Liver (tissue), 3 donors: ENCODE results near the gene HCN3.
"Not testable (repeated sequence)": the region's sequence is repeated elsewhere in the genome, so short reads cannot be mapped to it uniquely, and the experiment has no call there.

Experiments
- EGR1 ChIP-seq, 2 donors: IDR thresholded peaks; 2 replicates each; pipeline ENCODE4 v1.6.1; 2016 to 2018; ENCODE audit warnings: antibody characterized with exemption in 2 of 2, low read depth in 2 of 2
- FOXA1 ChIP-seq: IDR thresholded peaks from 2 replicates; pipeline ENCODE4 v1.6.1; 2016; ENCODE audit warnings: antibody characterized with exemption
- GABPA ChIP-seq, 2 donors: IDR thresholded peaks in 1 of 2; conservative IDR thresholded peaks in 1 of 2; 2 replicates each; pipeline ENCODE4 v1.6.1; 2016; ENCODE audit warnings: antibody characterized with exemption in 2 of 2, mild to moderate bottlenecking in 1 of 2, moderate library complexity in 1 of 2
- JUND ChIP-seq, 2 donors: IDR thresholded peaks; 2 replicates each; pipeline ENCODE4 v1.6.1; 2016; ENCODE audit warnings: antibody characterized with exemption in 2 of 2
- NR2F2 ChIP-seq: IDR thresholded peaks from 2 replicates; pipeline ENCODE4 v1.6.1; 2016; ENCODE audit warnings: antibody characterized with exemption
- RAD21 ChIP-seq, 2 donors: IDR thresholded peaks; 2 replicates each; pipeline ENCODE4 v1.6.1; 2016; ENCODE audit warnings: antibody characterized with exemption in 2 of 2, mild to moderate bottlenecking in 2 of 2
- SP1 ChIP-seq: IDR thresholded peaks from 2 replicates; pipeline ENCODE4 v1.6.1; 2018; ENCODE audit warnings: antibody characterized with exemption, mild to moderate bottlenecking
- TAF1 ChIP-seq: conservative IDR thresholded peaks from 2 replicates; pipeline ENCODE4 v1.6.1; 2016; ENCODE audit warnings: antibody characterized with exemption, mild to moderate bottlenecking
- YY1 ChIP-seq: IDR thresholded peaks from 2 replicates; pipeline ENCODE4 v1.6.1; 2016; ENCODE audit warnings: antibody characterized with exemption, mild to moderate bottlenecking
- TF ChIP-seq, protein P1 (sequence below): fragments of 150-350 bp; IDR thresholded peaks from 2 replicates; pipeline ENCODE4 v1.5.1; 2017; ENCODE audit warnings: improper control_type of control experiment, low read depth, low read length; ENCODE audit not compliant: missing input control
- TF ChIP-seq, protein P2 (sequence below): IDR thresholded peaks from 2 replicates; pipeline ENCODE4 v1.6.1; 2016; ENCODE audit warnings: antibody characterized with exemption, mild to moderate bottlenecking
- TF ChIP-seq, protein P3 (sequence below): IDR thresholded peaks from 2 replicates; pipeline ENCODE4 v1.6.1; 2016; ENCODE audit warnings: antibody characterized with exemption
- TF ChIP-seq, protein P4 (sequence below): IDR thresholded peaks from 2 replicates; pipeline ENCODE4 v1.6.1; 2016; ENCODE audit warnings: antibody characterized with exemption
- TF ChIP-seq, protein P5 (sequence below): IDR thresholded peaks from 2 replicates; pipeline ENCODE4 v1.6.1; 2016; ENCODE audit warnings: antibody characterized with exemption
- donor health status: healthy.
- donor health status: healthy.

DNA sequence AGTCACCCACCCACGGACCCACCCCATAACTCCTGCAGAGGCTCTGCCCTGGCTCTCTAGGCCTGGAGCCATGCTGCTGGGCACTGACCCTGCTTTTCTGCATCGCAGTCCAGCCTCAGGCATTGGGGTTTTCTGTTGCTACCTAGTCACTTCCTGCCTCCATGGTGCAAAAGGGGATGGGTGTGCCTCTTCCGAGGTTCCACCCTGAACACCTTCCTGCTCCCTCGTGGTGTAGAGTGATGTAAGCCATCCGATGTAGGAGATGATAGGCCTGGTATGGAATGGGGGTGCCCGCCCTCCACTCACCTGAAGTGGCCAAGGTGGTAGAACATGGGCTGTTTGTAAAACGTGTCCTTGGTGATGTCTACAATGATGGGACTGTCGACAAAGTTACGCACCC lies 41.9 kb upstream of the HCN3 start:
- TF ChIP-seq, protein P1, sequence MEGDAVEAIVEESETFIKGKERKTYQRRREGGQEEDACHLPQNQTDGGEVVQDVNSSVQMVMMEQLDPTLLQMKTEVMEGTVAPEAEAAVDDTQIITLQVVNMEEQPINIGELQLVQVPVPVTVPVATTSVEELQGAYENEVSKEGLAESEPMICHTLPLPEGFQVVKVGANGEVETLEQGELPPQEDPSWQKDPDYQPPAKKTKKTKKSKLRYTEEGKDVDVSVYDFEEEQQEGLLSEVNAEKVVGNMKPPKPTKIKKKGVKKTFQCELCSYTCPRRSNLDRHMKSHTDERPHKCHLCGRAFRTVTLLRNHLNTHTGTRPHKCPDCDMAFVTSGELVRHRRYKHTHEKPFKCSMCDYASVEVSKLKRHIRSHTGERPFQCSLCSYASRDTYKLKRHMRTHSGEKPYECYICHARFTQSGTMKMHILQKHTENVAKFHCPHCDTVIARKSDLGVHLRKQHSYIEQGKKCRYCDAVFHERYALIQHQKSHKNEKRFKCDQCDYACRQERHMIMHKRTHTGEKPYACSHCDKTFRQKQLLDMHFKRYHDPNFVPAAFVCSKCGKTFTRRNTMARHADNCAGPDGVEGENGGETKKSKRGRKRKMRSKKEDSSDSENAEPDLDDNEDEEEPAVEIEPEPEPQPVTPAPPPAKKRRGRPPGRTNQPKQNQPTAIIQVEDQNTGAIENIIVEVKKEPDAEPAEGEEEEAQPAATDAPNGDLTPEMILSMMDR: not testable (repeated sequence)
- TF ChIP-seq, protein P2, sequence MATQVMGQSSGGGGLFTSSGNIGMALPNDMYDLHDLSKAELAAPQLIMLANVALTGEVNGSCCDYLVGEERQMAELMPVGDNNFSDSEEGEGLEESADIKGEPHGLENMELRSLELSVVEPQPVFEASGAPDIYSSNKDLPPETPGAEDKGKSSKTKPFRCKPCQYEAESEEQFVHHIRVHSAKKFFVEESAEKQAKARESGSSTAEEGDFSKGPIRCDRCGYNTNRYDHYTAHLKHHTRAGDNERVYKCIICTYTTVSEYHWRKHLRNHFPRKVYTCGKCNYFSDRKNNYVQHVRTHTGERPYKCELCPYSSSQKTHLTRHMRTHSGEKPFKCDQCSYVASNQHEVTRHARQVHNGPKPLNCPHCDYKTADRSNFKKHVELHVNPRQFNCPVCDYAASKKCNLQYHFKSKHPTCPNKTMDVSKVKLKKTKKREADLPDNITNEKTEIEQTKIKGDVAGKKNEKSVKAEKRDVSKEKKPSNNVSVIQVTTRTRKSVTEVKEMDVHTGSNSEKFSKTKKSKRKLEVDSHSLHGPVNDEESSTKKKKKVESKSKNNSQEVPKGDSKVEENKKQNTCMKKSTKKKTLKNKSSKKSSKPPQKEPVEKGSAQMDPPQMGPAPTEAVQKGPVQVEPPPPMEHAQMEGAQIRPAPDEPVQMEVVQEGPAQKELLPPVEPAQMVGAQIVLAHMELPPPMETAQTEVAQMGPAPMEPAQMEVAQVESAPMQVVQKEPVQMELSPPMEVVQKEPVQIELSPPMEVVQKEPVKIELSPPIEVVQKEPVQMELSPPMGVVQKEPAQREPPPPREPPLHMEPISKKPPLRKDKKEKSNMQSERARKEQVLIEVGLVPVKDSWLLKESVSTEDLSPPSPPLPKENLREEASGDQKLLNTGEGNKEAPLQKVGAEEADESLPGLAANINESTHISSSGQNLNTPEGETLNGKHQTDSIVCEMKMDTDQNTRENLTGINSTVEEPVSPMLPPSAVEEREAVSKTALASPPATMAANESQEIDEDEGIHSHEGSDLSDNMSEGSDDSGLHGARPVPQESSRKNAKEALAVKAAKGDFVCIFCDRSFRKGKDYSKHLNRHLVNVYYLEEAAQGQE: not testable (repeated sequence)
- TF ChIP-seq FOXA1; TAF1; JUND (IDR thresholded peaks at IDR 0.05); RAD21 (IDR thresholded peaks at IDR 0.05); SP1; GABPA (IDR thresholded peaks at IDR 0.05 in 1 of 2, conservative IDR thresholded peaks at IDR 0.05 in 1 of 2); EGR1 (IDR thresholded peaks at IDR 0.05; ENCODE audit: low read depth in 2 of 2); YY1; NR2F2: not testable (repeated sequence)
- TF ChIP-seq, protein P3, sequence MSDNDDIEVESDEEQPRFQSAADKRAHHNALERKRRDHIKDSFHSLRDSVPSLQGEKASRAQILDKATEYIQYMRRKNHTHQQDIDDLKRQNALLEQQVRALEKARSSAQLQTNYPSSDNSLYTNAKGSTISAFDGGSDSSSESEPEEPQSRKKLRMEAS: not testable (repeated sequence)
- TF ChIP-seq, protein P4, sequence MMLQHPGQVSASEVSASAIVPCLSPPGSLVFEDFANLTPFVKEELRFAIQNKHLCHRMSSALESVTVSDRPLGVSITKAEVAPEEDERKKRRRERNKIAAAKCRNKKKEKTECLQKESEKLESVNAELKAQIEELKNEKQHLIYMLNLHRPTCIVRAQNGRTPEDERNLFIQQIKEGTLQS: not testable (repeated sequence)
- TF ChIP-seq, protein P5, sequence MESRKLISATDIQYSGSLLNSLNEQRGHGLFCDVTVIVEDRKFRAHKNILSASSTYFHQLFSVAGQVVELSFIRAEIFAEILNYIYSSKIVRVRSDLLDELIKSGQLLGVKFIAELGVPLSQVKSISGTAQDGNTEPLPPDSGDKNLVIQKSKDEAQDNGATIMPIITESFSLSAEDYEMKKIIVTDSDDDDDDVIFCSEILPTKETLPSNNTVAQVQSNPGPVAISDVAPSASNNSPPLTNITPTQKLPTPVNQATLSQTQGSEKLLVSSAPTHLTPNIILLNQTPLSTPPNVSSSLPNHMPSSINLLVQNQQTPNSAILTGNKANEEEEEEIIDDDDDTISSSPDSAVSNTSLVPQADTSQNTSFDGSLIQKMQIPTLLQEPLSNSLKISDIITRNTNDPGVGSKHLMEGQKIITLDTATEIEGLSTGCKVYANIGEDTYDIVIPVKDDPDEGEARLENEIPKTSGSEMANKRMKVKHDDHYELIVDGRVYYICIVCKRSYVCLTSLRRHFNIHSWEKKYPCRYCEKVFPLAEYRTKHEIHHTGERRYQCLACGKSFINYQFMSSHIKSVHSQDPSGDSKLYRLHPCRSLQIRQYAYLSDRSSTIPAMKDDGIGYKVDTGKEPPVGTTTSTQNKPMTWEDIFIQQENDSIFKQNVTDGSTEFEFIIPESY: not testable (repeated sequence)
